IMR-90 (cell line): Measurements from ENCODE around the gene MRPL34. TPM values are rescaled to one million over a fixed set of nuclear protein-coding genes. Genes with fewer than 3 reads are reported as not detected.

Source experiments
- ATAC-seq: fragments of 200-7000 bp; cut with Tn5 transposase; 2 replicates; pipeline ENCODE4 v1.9.1; 2020; ENCODE audit warnings: low read depth, mild to moderate bottlenecking, moderate library complexity
- BruUV-seq: library from RNA; stranded (reverse); fragments of 400-500 nt; replicated peaks from 2 replicates; lab custom pipeline; 2021; lab: Mats Ljungman, UMichigan
- CTCF ChIA-PET: fragments of 300-600 bp; formaldehyde crosslinking; extraction: SDS; loops from one replicate; lab custom pipeline; 2021; ENCODE audit warnings: antibody characterized with exemption; lab: Yijun Ruan, JAX
- POLR2A ChIA-PET: fragments of 300-600 bp; sonication (Branson Sonifier 250); formaldehyde crosslinking; loops from one replicate; lab custom pipeline; 2022; ENCODE audit warnings: antibody characterized with exemption; ENCODE audit not compliant: unreplicated experiment; lab: Charles Lee
- DNase-seq: peaks from one replicate; pipeline ENCODE4 v3.0.0; 2013
- H2AFZ ChIP-seq: replicated peaks from 2 replicates; pipeline ENCODE3; 2013; ENCODE audit warnings: low read length, mild to moderate bottlenecking; ENCODE audit not compliant: poor library complexity
- H2AK5ac ChIP-seq: 2 replicates; pipeline ENCODE4 v1.6.1; 2013; ENCODE audit warnings: low read depth, low read length, inconsistent platforms
- H2AK9ac ChIP-seq: replicated peaks from 2 replicates; pipeline ENCODE3; 2013; ENCODE audit warnings: mild to moderate bottlenecking, low read depth, low read length, moderate library complexity; ENCODE audit not compliant: poor library complexity
- H2BK120ac ChIP-seq: 2 replicates; pipeline ENCODE4 v1.6.1; 2013; ENCODE audit warnings: low read depth, low read length, inconsistent platforms
- H2BK15ac ChIP-seq: 3 replicates; pipeline ENCODE4 v1.6.1; 2013; ENCODE audit warnings: low read depth, low read length, inconsistent platforms
- H2BK20ac ChIP-seq: 2 replicates; pipeline ENCODE4 v1.6.1; 2013; ENCODE audit warnings: low read depth, mild to moderate bottlenecking, inconsistent platforms, low read length, moderate library complexity
- H2BK5ac ChIP-seq: 2 replicates; pipeline ENCODE4 v1.6.1; 2013; ENCODE audit warnings: mild to moderate bottlenecking, low read depth, low read length, inconsistent platforms; ENCODE audit not compliant: poor library complexity, severe bottlenecking
- H3K14ac ChIP-seq: replicated peaks from 2 replicates; pipeline ENCODE4 v1.6.1; 2013; ENCODE audit warnings: low read depth, low read length, inconsistent platforms
- H3K18ac ChIP-seq: 2 replicates; pipeline ENCODE4 v1.6.1; 2013; ENCODE audit warnings: low read depth, low read length, control low read depth
- H3K23ac ChIP-seq: 2 replicates; pipeline ENCODE4 v1.6.1; 2013; ENCODE audit warnings: low read depth, low read length, inconsistent platforms
- H3K27ac ChIP-seq: 2 replicates; pipeline ENCODE4 v1.5.1; 2013; ENCODE audit warnings: mild to moderate bottlenecking, control low read depth, low read length; ENCODE audit not compliant: insufficient read depth
- H3K27me3 ChIP-seq: 2 replicates; pipeline ENCODE4 v1.6.1; 2013; ENCODE audit warnings: low read length; ENCODE audit not compliant: control insufficient read depth, insufficient read depth
- H3K36me3 ChIP-seq: 2 replicates; pipeline ENCODE4 v1.6.1; 2013; ENCODE audit warnings: low read length, mixed read lengths; ENCODE audit not compliant: control insufficient read depth, insufficient read depth
- H3K4ac ChIP-seq: 2 replicates; pipeline ENCODE4 v1.6.1; 2013; ENCODE audit warnings: low read depth, low read length, inconsistent platforms
- H3K4me1 ChIP-seq: 2 replicates; pipeline ENCODE4 v1.6.1; 2013; ENCODE audit warnings: low read length, mixed read lengths; ENCODE audit not compliant: control insufficient read depth, insufficient read depth
- H3K4me2 ChIP-seq: 2 replicates; pipeline ENCODE4 v1.6.1; 2013; ENCODE audit warnings: low read depth, mild to moderate bottlenecking, control low read depth, low read length, moderate library complexity
- H3K4me3 ChIP-seq: 2 replicates; pipeline ENCODE4 v1.5.1; 2013; ENCODE audit warnings: low read depth, mild to moderate bottlenecking, control low read depth, low read length, moderate library complexity; ENCODE audit not compliant: insufficient read depth
- H3K56ac ChIP-seq: 2 replicates; pipeline ENCODE4 v1.6.1; 2013; ENCODE audit warnings: low read length, inconsistent platforms; ENCODE audit not compliant: insufficient read depth; ENCODE audit errors: extremely low read depth
- H3K79me1 ChIP-seq, 2 experiments: 2 replicates each; pipeline ENCODE4 v1.6.1; 2013; ENCODE audit warnings: low read length in 2 of 2, inconsistent platforms in 1 of 2, low read depth in 1 of 2
- H3K9ac ChIP-seq: 2 replicates; pipeline ENCODE4 v1.6.1; 2013; ENCODE audit warnings: low read depth, low read length, control low read depth
- H3K9me1 ChIP-seq: 2 replicates; pipeline ENCODE4 v1.6.1; 2013; ENCODE audit warnings: low read length, inconsistent platforms; ENCODE audit not compliant: insufficient read depth
- H3K9me3 ChIP-seq: 2 replicates; pipeline ENCODE4 v1.6.1; 2013; ENCODE audit warnings: low read length; ENCODE audit not compliant: control insufficient read depth, insufficient read depth
- H4K20me1 ChIP-seq: 2 replicates; pipeline ENCODE4 v1.6.1; 2013; ENCODE audit warnings: low read length, inconsistent platforms; ENCODE audit not compliant: insufficient read depth
- H4K5ac ChIP-seq: 2 replicates; pipeline ENCODE4 v1.6.1; 2013; ENCODE audit warnings: mild to moderate bottlenecking, low read depth, low read length, control low read depth
- H4K8ac ChIP-seq, 2 experiments: 2 replicates each; pipeline ENCODE4 v1.6.1; 2013; ENCODE audit warnings: low read depth in 2 of 2, low read length in 2 of 2, control low read depth in 1 of 2, inconsistent platforms in 1 of 2
- H4K91ac ChIP-seq: 2 replicates; pipeline ENCODE4 v1.6.1; 2013; ENCODE audit warnings: low read depth, low read length, inconsistent platforms; ENCODE audit not compliant: insufficient read depth
- BHLHE40 ChIP-seq: fragments of 150-350 bp; IDR thresholded peaks from 2 replicates; pipeline ENCODE4 v1.6.1; 2016; ENCODE audit warnings: mild to moderate bottlenecking, low read depth, low read length
- CEBPB ChIP-seq: IDR thresholded peaks from 2 replicates; pipeline ENCODE4 v1.6.1; 2012; ENCODE audit warnings: low read depth, low read length, improper control_type of control experiment
- FOS ChIP-seq: fragments of 150-350 bp; IDR thresholded peaks from 2 replicates; pipeline ENCODE4 v1.6.1; 2016; ENCODE audit warnings: low read depth, low read length
- MAFK ChIP-seq: IDR thresholded peaks from 2 replicates; pipeline ENCODE4 v1.6.1; 2012; ENCODE audit warnings: low read depth, low read length, improper control_type of control experiment
- MXI1 ChIP-seq: IDR thresholded peaks from 2 replicates; pipeline ENCODE4 v1.6.1; 2012; ENCODE audit warnings: low read depth, mild to moderate bottlenecking, low read length, moderate library complexity, borderline replicate concordance
- NFE2L2 ChIP-seq: fragments of 150-350 bp; IDR thresholded peaks from 2 replicates; pipeline ENCODE4 v1.6.1; 2016; ENCODE audit warnings: low read depth, mild to moderate bottlenecking, low read length
- POLR2A ChIP-seq: IDR thresholded peaks from 2 replicates; pipeline ENCODE4 v1.6.1; 2012; ENCODE audit warnings: mild to moderate bottlenecking, low read depth, low read length
- RAD21 ChIP-seq: IDR thresholded peaks from 2 replicates; pipeline ENCODE4 v1.6.1; 2012; ENCODE audit warnings: low read length, improper control_type of control experiment
- RCOR1 ChIP-seq: IDR thresholded peaks from 2 replicates; pipeline ENCODE4 v1.6.1; 2012; ENCODE audit warnings: mild to moderate bottlenecking, low read length, improper control_type of control experiment; ENCODE audit not compliant: insufficient replicate concordance
- RFX5 ChIP-seq: IDR thresholded peaks from 2 replicates; pipeline ENCODE4 v1.8.0; 2012; ENCODE audit warnings: low read depth, mild to moderate bottlenecking, low read length, moderate library complexity
- USF2 ChIP-seq: fragments of 150-350 bp; IDR thresholded peaks from 2 replicates; pipeline ENCODE4 v1.6.1; 2017; ENCODE audit warnings: mild to moderate bottlenecking, antibody characterized with exemption, low read length, low read depth
- WGBS, 2 experiments: methylation state at CpG; one replicate each; pipeline versions ENCODE4 v1.1.5 to v1.1.7; 2013; ENCODE audit warnings: missing lambda C conversion rate in 2 of 2; ENCODE audit not compliant: insufficient read length in 1 of 2; ENCODE audit errors: extremely low coverage in 2 of 2; 5-methylcytosine and 5-hydroxymethylcytosine counted together
- dilution Hi-C: fragments of 300-500 bp; cut with HindIII; formaldehyde crosslinking; loops from one replicate; pipeline ENCODE4 v1.14.3; 2018; ENCODE audit warnings: low sequenced_read_pairs; ENCODE audit not compliant: unreplicated experiment
- in situ Hi-C: fragments of 300-500 bp; cut with MboI; formaldehyde crosslinking; loops from 3 replicates; pipeline ENCODE4 v1.14.3; 2019; ENCODE audit warnings: low sequenced_read_pairs, inconsistent platforms, mixed read lengths
- intact Hi-C: fragments of 100-400 bp; cut with micrococcal nuclease; formaldehyde crosslinking; loops from 2 replicates; pipeline ENCODE4 v1.10.0; 2022
- polyA plus RNA-seq, 3 experiments: library from polyadenylated mRNA; depleted of rRNA; stranded (reverse); fragments of >200 nt; gene quantifications; 2 replicates each; pipeline ENCODE4 v1.2.3, GENCODE V29; 2012; ENCODE audit warnings: low replicate concordance in 1 of 3
- total RNA-seq: library from RNA; depleted of rRNA; stranded (reverse); fragments of >200 nt; gene quantifications from 2 replicates; pipeline ENCODE4 v1.2.3, GENCODE V29; 2012
- TF ChIP-seq, protein P1 (sequence below): conservative IDR thresholded peaks from 2 replicates; pipeline ENCODE4 v1.5.1; 2012; ENCODE audit warnings: mild to moderate bottlenecking, low read depth, low read length, improper control_type of control experiment
- TF ChIP-seq, protein P2 (sequence below): fragments of 150-350 bp; IDR thresholded peaks from 2 replicates; pipeline ENCODE4 v1.6.1; 2016; ENCODE audit warnings: low read depth, mild to moderate bottlenecking, low read length, moderate library complexity, borderline replicate concordance

Gene MRPL34
- total and polyA plus RNA-seq, 2 of the 4 experiments (the other 2 are of a cell fraction) = 7.3 to 37.0 TPM

- TF ChIP-seq RCOR1 = no peak
These were observed 30.1 kb upstream of the MRPL34 start (continued) for GRCh38 chr19:17275441-17276175.

DNA sequence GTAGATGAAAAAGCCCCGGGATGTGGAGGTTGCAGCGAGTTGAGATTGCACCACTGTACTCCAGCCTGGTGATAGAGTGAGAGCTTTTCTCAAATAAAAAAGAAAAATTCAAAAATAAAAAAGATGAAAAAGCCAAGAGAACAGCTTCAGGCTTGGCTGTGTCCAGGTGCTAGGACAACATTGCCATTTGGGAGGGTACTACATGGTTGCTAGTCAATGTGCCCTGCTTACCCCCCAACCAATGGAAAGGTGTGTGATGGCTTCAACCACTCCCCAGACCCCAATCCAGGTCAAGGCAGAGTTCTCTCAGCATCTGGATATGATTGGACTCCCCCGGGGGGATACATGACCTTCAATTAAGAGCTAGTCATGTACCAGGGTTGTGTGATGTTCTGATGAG is 26.2 kb upstream of the MRPL34 start:
- H3K4me1 ChIP-seq = no peaks in the 10 kb centered on the region
- no peak overlapping the region for H3K4me2 ChIP-seq
- no peaks in the 10 kb centered on the region for H4K20me1 ChIP-seq
- H2AFZ ChIP-seq = no peak overlapping the region
- H2BK15ac ChIP-seq = no peak overlapping the region
- H3K9me3 ChIP-seq = no peaks in the 10 kb centered on the region
- H2BK120ac ChIP-seq = no peak overlapping the region
- no peak overlapping the region for H3K23ac ChIP-seq
- H4K8ac ChIP-seq = no peak overlapping the region
- no peak overlapping the region for H3K18ac ChIP-seq
- in situ Hi-C loops = no loop called here
- POLR2A ChIA-PET = no interaction called here
- H2BK5ac ChIP-seq = no peak overlapping the region
- H3K56ac ChIP-seq = no peak overlapping the region
- H3K4ac ChIP-seq = no peak overlapping the region
- H3K9ac ChIP-seq = no peak overlapping the region
- H2AK9ac ChIP-seq = no peak overlapping the region
- H4K91ac ChIP-seq = no peak overlapping the region
- H4K5ac ChIP-seq = no peak overlapping the region
- dilution Hi-C loops = no loop called here
- no peak overlapping the region for H3K27ac ChIP-seq
- H3K14ac ChIP-seq = no peak overlapping the region
- no peak for ATAC-seq
- H3K36me3 ChIP-seq = peaks cover 24% of the 10 kb centered on the region
- no CpG with 5 or more reads among the region's 3 CpGs for WGBS, 2 experiments
- intact Hi-C loops = no loop called here
- CTCF ChIA-PET = interaction anchor here (0.6 kb wide), 1 partner anchor 13 kb away, joined by 3 read pairs; no protein-coding TSS in a partner anchor
- H3K27me3 ChIP-seq = no peaks in the 10 kb centered on the region
- no TSS peak for BruUV-seq
- H3K4me3 ChIP-seq = no peak overlapping the region
- H3K9me1 ChIP-seq = no peaks in the 10 kb centered on the region
- H2AK5ac ChIP-seq = no peak overlapping the region
- no peaks in the 10 kb centered on the region for H3K79me1 ChIP-seq
- no peak overlapping the region for H2BK20ac ChIP-seq
- no peak for DNase-seq
- TF ChIP-seq, protein P1, sequence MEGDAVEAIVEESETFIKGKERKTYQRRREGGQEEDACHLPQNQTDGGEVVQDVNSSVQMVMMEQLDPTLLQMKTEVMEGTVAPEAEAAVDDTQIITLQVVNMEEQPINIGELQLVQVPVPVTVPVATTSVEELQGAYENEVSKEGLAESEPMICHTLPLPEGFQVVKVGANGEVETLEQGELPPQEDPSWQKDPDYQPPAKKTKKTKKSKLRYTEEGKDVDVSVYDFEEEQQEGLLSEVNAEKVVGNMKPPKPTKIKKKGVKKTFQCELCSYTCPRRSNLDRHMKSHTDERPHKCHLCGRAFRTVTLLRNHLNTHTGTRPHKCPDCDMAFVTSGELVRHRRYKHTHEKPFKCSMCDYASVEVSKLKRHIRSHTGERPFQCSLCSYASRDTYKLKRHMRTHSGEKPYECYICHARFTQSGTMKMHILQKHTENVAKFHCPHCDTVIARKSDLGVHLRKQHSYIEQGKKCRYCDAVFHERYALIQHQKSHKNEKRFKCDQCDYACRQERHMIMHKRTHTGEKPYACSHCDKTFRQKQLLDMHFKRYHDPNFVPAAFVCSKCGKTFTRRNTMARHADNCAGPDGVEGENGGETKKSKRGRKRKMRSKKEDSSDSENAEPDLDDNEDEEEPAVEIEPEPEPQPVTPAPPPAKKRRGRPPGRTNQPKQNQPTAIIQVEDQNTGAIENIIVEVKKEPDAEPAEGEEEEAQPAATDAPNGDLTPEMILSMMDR = no peak
- TF ChIP-seq RFX5 (no peak), MXI1 (no peak), NFE2L2 (no peak), POLR2A (no peak), USF2 (no peak), FOS (no peak), RCOR1 (no peak), RAD21 (no peak), CEBPB (no peak), MAFK (no peak), BHLHE40 (no peak)
- TF ChIP-seq, protein P2, sequence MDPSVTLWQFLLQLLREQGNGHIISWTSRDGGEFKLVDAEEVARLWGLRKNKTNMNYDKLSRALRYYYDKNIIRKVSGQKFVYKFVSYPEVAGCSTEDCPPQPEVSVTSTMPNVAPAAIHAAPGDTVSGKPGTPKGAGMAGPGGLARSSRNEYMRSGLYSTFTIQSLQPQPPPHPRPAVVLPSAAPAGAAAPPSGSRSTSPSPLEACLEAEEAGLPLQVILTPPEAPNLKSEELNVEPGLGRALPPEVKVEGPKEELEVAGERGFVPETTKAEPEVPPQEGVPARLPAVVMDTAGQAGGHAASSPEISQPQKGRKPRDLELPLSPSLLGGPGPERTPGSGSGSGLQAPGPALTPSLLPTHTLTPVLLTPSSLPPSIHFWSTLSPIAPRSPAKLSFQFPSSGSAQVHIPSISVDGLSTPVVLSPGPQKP = no peak
